Measurements from ENCODE around the gene BTN3A1. TPM values are rescaled to one million over a fixed set of nuclear protein-coding genes. Genes with fewer than 3 reads are reported as not detected.

Gene BTN3A1
- total and polyA plus RNA-seq, 2 of the 8 experiments (the other 6 are each of a cell fraction or from before 2014, with no cell fraction given), result 4.7 to 5.6 TPM

DNA sequence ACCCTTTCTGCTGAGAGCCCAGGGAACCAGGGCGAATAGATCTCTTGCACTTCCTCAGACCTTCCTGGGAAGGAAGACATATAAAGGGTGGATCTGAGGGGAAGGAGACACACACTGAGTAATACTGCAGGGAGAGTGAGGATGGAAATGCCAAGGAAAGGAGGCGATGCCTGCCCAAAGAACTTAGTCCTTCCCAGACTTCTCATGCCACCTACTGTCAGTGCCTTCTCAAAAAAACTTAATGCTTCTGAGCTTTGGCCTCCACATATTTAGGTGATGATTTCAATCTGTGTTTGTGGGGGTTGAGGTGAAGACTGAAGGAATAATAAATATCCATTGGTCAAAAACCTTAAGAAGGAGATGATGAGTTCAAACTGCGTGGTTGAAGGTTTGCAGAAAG, 9.7 kb downstream of the BTN3A1 start:
- Histone ChIP-seq H3K14ac (ENCODE audit: insufficient read length) (no peak overlapping the region), H3K9me3 (ENCODE audit: insufficient read depth in 2 of 2, low read depth in 1 of 2, low read length in 1 of 2) (no peaks in the 10 kb centered on the region), H2BK5ac (ENCODE audit: low read depth, low read length) (no peak overlapping the region), H3K56ac (replicated peaks; ENCODE audit: insufficient read length, low read depth, low read length) (no peak overlapping the region), H2AK5ac (ENCODE audit: low read depth, low read length) (no peak overlapping the region), H3K79me1 (ENCODE audit: low read depth, low read length) (no peaks in the 10 kb centered on the region), H4K5ac (ENCODE audit: insufficient read length, low read depth, low read length) (no peak overlapping the region), H3K23ac (ENCODE audit: insufficient read length) (no peak overlapping the region), H3K23me2 (ENCODE audit: low read depth, low read length) (no peaks in the 10 kb centered on the region), H3K4me2 (ENCODE audit: insufficient read depth in 1 of 2, low read depth in 2 of 2, low read length in 2 of 2) (no peak overlapping the region), H3K18ac (ENCODE audit: extremely low read depth, low read length) (no peak overlapping the region), H4K20me1 (replicated peaks in 1 of 2; ENCODE audit: control insufficient read depth in 1 of 2, insufficient read depth in 2 of 2, low read length in 2 of 2) (no peaks in the 10 kb centered on the region), H3K4me1 (replicated peaks in 1 of 4; ENCODE audit: control insufficient read depth in 3 of 4, insufficient read depth in 4 of 4, low read length in 3 of 4) (peaks cover 0 to 6% (median 3%) of the 10 kb centered on the region in 4 experiments; a peak in 3 of 7 replicates), H2BK120ac (replicated peaks; ENCODE audit: low read depth, low read length) (no peak overlapping the region), H4K8ac (ENCODE audit: extremely low read depth, insufficient read depth, low read length) (no peak overlapping the region), H3K36me3 (ENCODE audit: control insufficient read depth in 2 of 4, insufficient read depth in 4 of 4, low read length in 3 of 4) (no peaks in the 10 kb centered on the region), H3K79me2 (ENCODE audit: control insufficient read depth in 1 of 2, insufficient read depth in 2 of 2, low read length in 2 of 2) (no peaks in the 10 kb centered on the region), H4K91ac (replicated peaks; ENCODE audit: insufficient read length, low read length) (no peak overlapping the region), H3K4me3 (ENCODE audit: extremely low read depth in 1 of 4, insufficient read depth in 2 of 4, low read depth in 3 of 4, low read length in 4 of 4) (no peak overlapping the region), H3K27me3 (replicated peaks in 1 of 4; ENCODE audit: control insufficient read depth in 3 of 4, extremely low read depth in 1 of 4, insufficient read depth in 3 of 4, low read length in 3 of 4) (no peaks in the 10 kb centered on the region), H2BK12ac (ENCODE audit: low read depth, low read length) (no peak overlapping the region), H2AFZ (ENCODE audit: low read length) (no peak overlapping the region), H3K9ac (replicated peaks in 1 of 4; ENCODE audit: extremely low read depth in 1 of 4, low read depth in 3 of 4, low read length in 3 of 4) (no peak overlapping the region), H3K4ac (replicated peaks; ENCODE audit: insufficient read length, low read depth, low read length) (no peak overlapping the region), H2BK15ac (ENCODE audit: low read length) (no peak overlapping the region), H2BK20ac (ENCODE audit: low read length) (no peak overlapping the region), H3K27ac (ENCODE audit: low read depth, low read length) (no peak overlapping the region)
- no peak for TF ChIP-seq FOSL1 (IDR thresholded peaks at IDR 0.05; ENCODE audit: insufficient read depth, low read depth, low read length)
- no peak for FAIRE-seq
- WGBS, 2 experiments (ENCODE audit: extremely low coverage in 1 of 2, insufficient coverage in 1 of 2, insufficient read length in 1 of 2, insufficient replicate concordance in 2 of 2, low coverage in 1 of 2, low lambda C conversion rate in 2 of 2, missing lambda C conversion rate in 1 of 2), result 89% methylated on average over 3 of the region's 3 CpGs; no CpG with 5 or more reads in 1 of the 2 experiments
- DNase-seq (ENCODE audit: low read depth in 1 of 2, low spot score in 2 of 2), result no peak
- ChIA-PET POLR2A (ENCODE audit: partially characterized antibody) (interaction anchor here (1.1 to 1.4 kb wide), 2 partner anchors 8 to 65 kb away, joined by 3 to 4 read pairs; no protein-coding TSS in a partner anchor), CTCF (ENCODE audit: partially characterized antibody) (interaction anchor here (1.0 to 2.3 kb wide), 7 partner anchors 8 to 183 kb away, joined by 3 to 8 read pairs (median 3); no protein-coding TSS in a partner anchor)

Measured in H1 (cell line).